HEK293 (cell line): Measurements from ENCODE around the gene UBE2D2.

Experiments used
- CTCF ChIA-PET: fragments of 350-600 bp; formaldehyde crosslinking; extraction: SDS; loops from one replicate; lab custom pipeline; 2021; ENCODE audit warnings: antibody characterized with exemption; lab: Yijun Ruan, JAX
- POLR2A ChIA-PET: fragments of 300-600 bp; formaldehyde crosslinking; extraction: SDS; loops from one replicate; lab custom pipeline; 2020; ENCODE audit warnings: antibody characterized with exemption, inconsistent platforms; lab: Yijun Ruan, JAX
- H3K27ac ChIP-seq: fragments of 200-500 bp; sonication (Bioruptor generic); 2 replicates; pipeline ENCODE4 v1.5.1; 2014; ENCODE audit warnings: low read depth, low read length, control low read depth, inconsistent platforms; ENCODE audit errors: extremely low read depth
- H3K36me3 ChIP-seq, 2 experiments: fragments of 200-500 bp in 1 of 2; sonication (Bioruptor generic) in 1 of 2; 1 replicate in 1 of 2; 2 replicates in 1 of 2; pipeline ENCODE4 v1.5.1; 2014 to 2017; ENCODE audit warnings: inconsistent platforms in 2 of 2, low read length in 2 of 2; ENCODE audit not compliant: control insufficient read depth in 2 of 2, insufficient read depth in 1 of 2
- H3K4me1 ChIP-seq: fragments of 200-500 bp; sonication (Bioruptor generic); 2 replicates; pipeline ENCODE4 v1.5.1; 2014; ENCODE audit warnings: mild to moderate bottlenecking, low read length, inconsistent platforms; ENCODE audit not compliant: control insufficient read depth, insufficient read depth
- H3K4me3 ChIP-seq: 2 replicates; pipeline ENCODE4 v1.5.1; 2011; ENCODE audit warnings: low read depth, mild to moderate bottlenecking, control low read depth, low read length, moderate library complexity
- H3K9me3 ChIP-seq: fragments of 200-500 bp; sonication (Bioruptor generic); 2 replicates; pipeline ENCODE4 v1.5.1; 2014; ENCODE audit warnings: low read depth, low read length, inconsistent platforms; ENCODE audit not compliant: control insufficient read depth, insufficient read depth
- GFI1B ChIP-seq: fragments of 450-650 bp; formaldehyde crosslinking; IDR thresholded peaks from 2 replicates; pipeline ENCODE4 v1.5.1; 2016; ENCODE audit warnings: missing biosample characterization, missing genetic modification characterization
- HOXA7 ChIP-seq: sonication (generic); formaldehyde crosslinking; IDR thresholded peaks from 2 replicates; pipeline ENCODE4 v1.8.1; 2022; ENCODE audit warnings: missing genetic modification reagents, borderline replicate concordance
- KLF9 ChIP-seq: fragments of 450-650 bp; formaldehyde crosslinking; IDR thresholded peaks from 2 replicates; pipeline ENCODE4 v1.5.1; 2016; ENCODE audit warnings: missing biosample characterization, missing genetic modification characterization, low read depth
- MZF1 ChIP-seq: fragments of 450-650 bp; formaldehyde crosslinking; IDR thresholded peaks from 2 replicates; pipeline ENCODE4 v1.5.1; 2017; ENCODE audit warnings: missing biosample characterization, missing genetic modification characterization, borderline replicate concordance
- RBAK ChIP-seq: fragments of 450-650 bp; formaldehyde crosslinking; IDR thresholded peaks from 2 replicates; pipeline ENCODE4 v1.5.1; 2016; ENCODE audit warnings: missing biosample characterization, missing genetic modification characterization
- TCF7L2 ChIP-seq: IDR thresholded peaks from 2 replicates; pipeline ENCODE4 v1.6.1; 2011; ENCODE audit warnings: low read depth, mild to moderate bottlenecking, inconsistent platforms, low read length, moderate library complexity, borderline replicate concordance
- TRIM28 ChIP-seq: IDR thresholded peaks from 2 replicates; pipeline ENCODE4 v1.6.1; 2011; ENCODE audit warnings: low read length, control low read depth, borderline replicate concordance
- YY2 ChIP-seq: fragments of 450-650 bp; formaldehyde crosslinking; IDR thresholded peaks from 2 replicates; pipeline ENCODE4 v1.5.1; 2016; ENCODE audit warnings: missing biosample characterization, missing genetic modification characterization
- ZBTB8A ChIP-seq: fragments of 450-650 bp; formaldehyde crosslinking; IDR thresholded peaks from 2 replicates; pipeline ENCODE4 v1.5.1; 2016; ENCODE audit warnings: missing biosample characterization, missing genetic modification characterization
- ZEB2 ChIP-seq: fragments of 450-650 bp; formaldehyde crosslinking; IDR thresholded peaks from 2 replicates; pipeline ENCODE4 v1.5.1; 2016; ENCODE audit warnings: missing biosample characterization, missing genetic modification characterization
- ZNF146 ChIP-seq: fragments of 450-650 bp; formaldehyde crosslinking; IDR thresholded peaks from 2 replicates; pipeline ENCODE4 v1.5.1; 2016; ENCODE audit warnings: missing biosample characterization, missing genetic modification characterization
- ZNF184 ChIP-seq: fragments of 450-650 bp; IDR thresholded peaks from 2 replicates; pipeline ENCODE4 v1.5.1; 2018; ENCODE audit warnings: missing biosample characterization, mild to moderate bottlenecking, missing genetic modification characterization
- ZNF292 ChIP-seq: fragments of 450-650 bp; formaldehyde crosslinking; IDR thresholded peaks from 2 replicates; pipeline ENCODE4 v1.5.1; 2016; ENCODE audit warnings: low read depth, missing biosample characterization, missing genetic modification characterization, borderline replicate concordance
- ZNF302 ChIP-seq: fragments of 450-650 bp; formaldehyde crosslinking; IDR thresholded peaks from 2 replicates; pipeline ENCODE4 v1.5.1; 2016; ENCODE audit warnings: missing biosample characterization, missing genetic modification characterization, low read depth
- ZNF394 ChIP-seq: fragments of 450-650 bp; formaldehyde crosslinking; IDR thresholded peaks from 2 replicates; pipeline ENCODE4 v1.5.1; 2016; ENCODE audit warnings: missing biosample characterization, missing genetic modification characterization, mild to moderate bottlenecking, moderate library complexity, borderline replicate concordance
- ZNF548 ChIP-seq: fragments of 450-650 bp; formaldehyde crosslinking; IDR thresholded peaks from 2 replicates; pipeline ENCODE4 v1.5.1; 2016; ENCODE audit warnings: missing biosample characterization, missing genetic modification characterization
- ZNF654 ChIP-seq: fragments of 450-650 bp; formaldehyde crosslinking; IDR thresholded peaks from 2 replicates; pipeline ENCODE4 v1.5.1; 2016; ENCODE audit warnings: low read depth, missing biosample characterization, missing genetic modification characterization
- ZNF660 ChIP-seq: fragments of 450-650 bp; IDR thresholded peaks from 2 replicates; pipeline ENCODE4 v1.5.1; 2018; ENCODE audit warnings: missing biosample characterization, mild to moderate bottlenecking, missing genetic modification characterization
- ZNF677 ChIP-seq: fragments of 450-650 bp; IDR thresholded peaks from 2 replicates; pipeline ENCODE4 v1.5.0; 2018; ENCODE audit warnings: missing biosample characterization, mild to moderate bottlenecking, missing genetic modification characterization, moderate library complexity
- TF ChIP-seq, protein P1 (sequence below): fragments of 450-650 bp; formaldehyde crosslinking; IDR thresholded peaks from 2 replicates; pipeline ENCODE4 v1.5.1; 2016; ENCODE audit warnings: missing biosample characterization, missing genetic modification characterization
- TF ChIP-seq, protein P2 (sequence below): fragments of 450-650 bp; formaldehyde crosslinking; IDR thresholded peaks from 2 replicates; pipeline ENCODE4 v1.5.1; 2017; ENCODE audit warnings: missing biosample characterization, mild to moderate bottlenecking, missing genetic modification characterization, moderate library complexity
- TF ChIP-seq, protein P3 (sequence below): fragments of 450-650 bp; formaldehyde crosslinking; IDR thresholded peaks from 2 replicates; pipeline ENCODE4 v1.5.1; 2016; ENCODE audit warnings: missing biosample characterization, missing genetic modification characterization
- TF ChIP-seq, protein P4 (sequence below): fragments of 450-650 bp; formaldehyde crosslinking; IDR thresholded peaks from 2 replicates; pipeline ENCODE4 v1.5.1; 2016; ENCODE audit warnings: missing biosample characterization, missing genetic modification characterization
- TF ChIP-seq, protein P5 (sequence below): fragments of 450-650 bp; formaldehyde crosslinking; IDR thresholded peaks from 2 replicates; pipeline ENCODE4 v1.5.1; 2017; ENCODE audit warnings: missing biosample characterization, missing genetic modification characterization

Gene UBE2D2

DNA sequence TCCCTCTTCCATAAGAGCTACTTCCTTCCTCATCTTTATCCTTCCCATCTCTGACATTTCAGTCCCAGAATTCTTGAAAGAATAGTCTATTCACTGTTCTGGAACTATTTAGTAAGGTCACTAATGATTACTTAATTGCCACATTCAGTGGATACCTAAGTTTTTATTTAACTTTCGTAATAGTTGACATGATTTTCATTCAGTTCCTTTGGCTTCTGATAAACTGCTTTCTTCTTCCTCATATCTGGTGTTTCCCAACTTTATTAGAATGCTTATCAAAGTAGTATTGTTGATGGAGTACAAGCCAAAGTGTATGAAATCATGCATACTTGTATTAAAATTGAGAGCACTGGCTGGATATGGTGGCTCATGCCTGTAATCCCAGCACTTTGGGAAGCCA is 10.8 kb downstream of the UBE2D2 start:
- Histone ChIP-seq H3K36me3 (peaks cover 26 to 28% of the 10 kb centered on the region in 2 experiments; a peak in 2 of 3 replicates), H3K4me1 (peaks cover 4% of the 10 kb centered on the region; the same call in 1 of the 2 replicates), H3K9me3 (no peaks in the 10 kb centered on the region), H3K4me3 (no peak overlapping the region), H3K27ac (no peak overlapping the region)
- TF ChIP-seq ZNF660 (tag by site-specific recombination) (peak; percentile 69; the same call in 1 of the 2 replicates), KLF9 (tag by site-specific recombination) (no peak)
- ChIA-PET POLR2A (interaction anchor here (0.9 kb wide), 1 partner anchor 11 kb away, joined by 4 read pairs; the partner anchor contains the start of gene UBE2D2), CTCF (interaction anchor here (1.1 to 1.3 kb wide), 3 partner anchors 63 to 193 kb away, joined by 3 to 9 read pairs (median 3); no protein-coding TSS in a partner anchor)

DNA sequence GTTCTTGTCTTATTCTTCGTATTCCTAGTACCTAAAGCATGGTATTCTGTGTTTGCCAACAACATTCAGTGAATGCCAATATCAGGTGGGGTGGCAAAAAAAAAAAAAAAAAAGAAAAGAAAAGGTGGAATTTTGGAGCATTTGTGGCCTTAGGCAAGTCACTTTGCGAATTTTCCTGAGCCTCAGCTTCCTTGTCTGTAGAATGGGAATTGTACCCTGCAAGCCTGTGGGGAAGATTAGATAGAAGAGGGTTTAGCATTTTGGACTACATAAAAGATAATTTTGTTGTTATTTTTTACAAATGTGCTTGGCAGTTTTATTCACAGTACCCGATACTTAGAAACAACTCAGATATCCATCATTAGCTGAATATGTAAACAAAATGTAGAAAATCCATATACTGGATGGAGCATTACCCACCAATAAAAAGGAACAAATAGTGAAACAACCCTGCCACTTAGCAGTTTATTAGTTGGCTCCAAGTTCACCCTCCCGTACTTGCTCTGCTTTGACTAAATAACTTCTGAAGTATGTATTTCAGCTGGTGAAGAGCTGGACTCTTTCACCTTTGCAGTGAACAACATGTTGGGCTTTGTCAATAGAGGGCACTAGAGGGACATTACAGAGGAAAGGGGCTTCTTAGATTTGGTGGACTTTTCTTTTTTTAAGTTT is 13.6 kb downstream of the UBE2D2 start:
- ChIA-PET POLR2A (interaction anchor here (1.2 to 2.5 kb wide), 2 partner anchors 9 to 14 kb away, joined by 4 to 8 read pairs; partner anchors contain the start of gene UBE2D2), CTCF (interaction anchor here (0.5 to 2.8 kb wide), 16 partner anchors 9 to 1473 kb away, joined by 3 to 22 read pairs (median 4); partner anchors contain the start of gene CXXC5)
- no peak overlapping the region for H3K4me3 ChIP-seq
- peaks cover 17 to 22% of the 10 kb centered on the region in 2 experiments; a peak in 2 of 3 replicates for H3K36me3 ChIP-seq
- peaks cover 2% of the 10 kb centered on the region for H3K4me1 ChIP-seq
- H3K27ac ChIP-seq = no peak overlapping the region
- no peaks in the 10 kb centered on the region for H3K9me3 ChIP-seq
- no peak for TF ChIP-seq ZNF292
- TF ChIP-seq ZEB2 = no peak
- no peak for TF ChIP-seq GFI1B (tag by site-specific recombination)
- no peak for TF ChIP-seq ZNF677
- no peak for TF ChIP-seq YY2 (tag by site-specific recombination)
- no peak for TF ChIP-seq ZNF394 (tag by site-specific recombination)
- peak; percentile 79 for TF ChIP-seq ZNF654
- no peak for TF ChIP-seq ZBTB8A (tag by site-specific recombination)
- no peak for TF ChIP-seq ZNF548
- no peak for TF ChIP-seq HOXA7 (CRISPR knock-in tag)
- TF ChIP-seq, protein P1, sequence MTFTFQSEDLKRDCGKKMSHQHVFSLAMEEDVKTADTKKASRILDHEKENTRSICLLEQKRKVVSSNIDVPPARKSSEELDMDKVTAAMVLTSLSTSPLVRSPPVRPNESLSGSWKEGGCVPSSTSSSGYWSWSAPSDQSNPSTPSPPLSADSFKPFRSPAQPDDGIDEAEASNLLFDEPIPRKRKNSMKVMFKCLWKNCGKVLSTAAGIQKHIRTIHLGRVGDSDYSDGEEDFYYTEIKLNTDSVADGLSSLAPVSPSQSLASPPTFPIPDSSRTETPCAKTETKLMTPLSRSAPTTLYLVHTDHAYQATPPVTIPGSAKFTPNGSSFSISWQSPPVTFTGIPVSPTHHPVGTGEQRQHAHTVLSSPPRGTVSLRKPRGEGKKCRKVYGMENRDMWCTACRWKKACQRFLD (tag by site-specific recombination) = no peak
- TF ChIP-seq, protein P2, sequence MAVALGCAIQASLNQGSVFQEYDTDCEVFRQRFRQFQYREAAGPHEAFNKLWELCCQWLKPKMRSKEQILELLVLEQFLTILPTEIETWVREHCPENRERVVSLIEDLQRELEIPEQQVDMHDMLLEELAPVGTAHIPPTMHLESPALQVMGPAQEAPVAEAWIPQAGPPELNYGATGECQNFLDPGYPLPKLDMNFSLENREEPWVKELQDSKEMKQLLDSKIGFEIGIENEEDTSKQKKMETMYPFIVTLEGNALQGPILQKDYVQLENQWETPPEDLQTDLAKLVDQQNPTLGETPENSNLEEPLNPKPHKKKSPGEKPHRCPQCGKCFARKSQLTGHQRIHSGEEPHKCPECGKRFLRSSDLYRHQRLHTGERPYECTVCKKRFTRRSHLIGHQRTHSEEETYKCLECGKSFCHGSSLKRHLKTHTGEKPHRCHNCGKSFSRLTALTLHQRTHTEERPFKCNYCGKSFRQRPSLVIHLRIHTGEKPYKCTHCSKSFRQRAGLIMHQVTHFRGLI (tag by site-specific recombination) = peak; percentile 42; the same call in 1 of the 2 replicates
- TF ChIP-seq ZNF660 (tag by site-specific recombination) = 0 out of 2 replicates have a peak, but pooled peaks have one; percentile 20
- no peak for TF ChIP-seq TRIM28
- no peak for TF ChIP-seq ZNF302 (tag by site-specific recombination)
- TF ChIP-seq, protein P3, sequence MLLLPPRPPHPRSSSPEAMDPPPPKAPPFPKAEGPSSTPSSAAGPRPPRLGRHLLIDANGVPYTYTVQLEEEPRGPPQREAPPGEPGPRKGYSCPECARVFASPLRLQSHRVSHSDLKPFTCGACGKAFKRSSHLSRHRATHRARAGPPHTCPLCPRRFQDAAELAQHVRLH (tag by site-specific recombination) = 0 out of 2 replicates have a peak, but pooled peaks have one; percentile 17
- TF ChIP-seq ZNF184 (tag by site-specific recombination) = no peak
- no peak for TF ChIP-seq MZF1 (tag by site-specific recombination)
- TF ChIP-seq, protein P4, sequence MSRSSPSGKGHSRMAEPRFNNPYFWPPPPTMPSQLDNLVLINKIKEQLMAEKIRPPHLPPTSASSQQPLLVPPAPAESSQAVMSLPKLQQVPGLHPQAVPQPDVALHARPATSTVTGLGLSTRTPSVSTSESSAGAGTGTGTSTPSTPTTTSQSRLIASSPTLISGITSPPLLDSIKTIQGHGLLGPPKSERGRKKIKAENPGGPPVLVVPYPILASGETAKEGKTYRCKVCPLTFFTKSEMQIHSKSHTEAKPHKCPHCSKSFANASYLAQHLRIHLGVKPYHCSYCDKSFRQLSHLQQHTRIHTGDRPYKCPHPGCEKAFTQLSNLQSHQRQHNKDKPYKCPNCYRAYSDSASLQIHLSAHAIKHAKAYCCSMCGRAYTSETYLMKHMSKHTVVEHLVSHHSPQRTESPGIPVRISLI = no peak
- peak; percentile 89 for TF ChIP-seq ZNF146 (tag by site-specific recombination)
- TF ChIP-seq RBAK (tag by site-specific recombination) = no peak
- no peak for TF ChIP-seq TCF7L2
- TF ChIP-seq, protein P5, sequence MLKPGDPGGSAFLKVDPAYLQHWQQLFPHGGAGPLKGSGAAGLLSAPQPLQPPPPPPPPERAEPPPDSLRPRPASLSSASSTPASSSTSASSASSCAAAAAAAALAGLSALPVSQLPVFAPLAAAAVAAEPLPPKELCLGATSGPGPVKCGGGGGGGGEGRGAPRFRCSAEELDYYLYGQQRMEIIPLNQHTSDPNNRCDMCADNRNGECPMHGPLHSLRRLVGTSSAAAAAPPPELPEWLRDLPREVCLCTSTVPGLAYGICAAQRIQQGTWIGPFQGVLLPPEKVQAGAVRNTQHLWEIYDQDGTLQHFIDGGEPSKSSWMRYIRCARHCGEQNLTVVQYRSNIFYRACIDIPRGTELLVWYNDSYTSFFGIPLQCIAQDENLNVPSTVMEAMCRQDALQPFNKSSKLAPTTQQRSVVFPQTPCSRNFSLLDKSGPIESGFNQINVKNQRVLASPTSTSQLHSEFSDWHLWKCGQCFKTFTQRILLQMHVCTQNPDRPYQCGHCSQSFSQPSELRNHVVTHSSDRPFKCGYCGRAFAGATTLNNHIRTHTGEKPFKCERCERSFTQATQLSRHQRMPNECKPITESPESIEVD (tag by site-specific recombination) = peak; percentile 46; the same call in 1 of the 2 replicates
